GM12891 (cell line): Measurements from ENCODE around the gene DLX6.

ENCODE experiments used
- PAX5 ChIP-seq: IDR thresholded peaks from 2 replicates; pipeline ENCODE4 v1.6.1; 2011; ENCODE audit warnings: low read length, moderate library complexity, mild to moderate bottlenecking; ENCODE audit not compliant: insufficient read depth, severe bottlenecking
- POLR2A ChIP-seq: IDR thresholded peaks from 2 replicates; pipeline ENCODE4 v1.6.1; 2011; ENCODE audit warnings: low read depth, low read length, control low read depth
- POLR2AphosphoS5 ChIP-seq: IDR thresholded peaks from 2 replicates; pipeline ENCODE4 v1.6.1; 2011; ENCODE audit warnings: low read depth, low read length, control low read depth
- POU2F2 ChIP-seq: IDR thresholded peaks from 2 replicates; pipeline ENCODE4 v1.6.1; 2011; ENCODE audit warnings: low read depth, mild to moderate bottlenecking, control low read depth, low read length, moderate library complexity
- SPI1 ChIP-seq: IDR thresholded peaks from 2 replicates; pipeline ENCODE4 v1.6.1; 2011; ENCODE audit warnings: low read depth, low read length, control low read depth
- TAF1 ChIP-seq: IDR thresholded peaks from 2 replicates; pipeline ENCODE4 v1.6.1; 2011; ENCODE audit warnings: low read depth, low read length, control low read depth

- TF ChIP-seq POLR2AphosphoS5: no peak
- TF ChIP-seq TAF1: no peak
- no peak for TF ChIP-seq POLR2A
- TF ChIP-seq POU2F2: no peak
- TF ChIP-seq SPI1: no peak
- TF ChIP-seq PAX5: no peak
Measured at GRCh38 chr7:97021747-97022490, 16.6 kb downstream of the DLX6 start.
